ENCODE data around the gene ARPC1A. TPM values are rescaled to one million over a fixed set of nuclear protein-coding genes. Genes with fewer than 3 reads are reported as not detected.

Gene ARPC1A
- total and polyA plus RNA-seq, 2 experiments from 2014 or later = 209 to 294 TPM

DNA sequence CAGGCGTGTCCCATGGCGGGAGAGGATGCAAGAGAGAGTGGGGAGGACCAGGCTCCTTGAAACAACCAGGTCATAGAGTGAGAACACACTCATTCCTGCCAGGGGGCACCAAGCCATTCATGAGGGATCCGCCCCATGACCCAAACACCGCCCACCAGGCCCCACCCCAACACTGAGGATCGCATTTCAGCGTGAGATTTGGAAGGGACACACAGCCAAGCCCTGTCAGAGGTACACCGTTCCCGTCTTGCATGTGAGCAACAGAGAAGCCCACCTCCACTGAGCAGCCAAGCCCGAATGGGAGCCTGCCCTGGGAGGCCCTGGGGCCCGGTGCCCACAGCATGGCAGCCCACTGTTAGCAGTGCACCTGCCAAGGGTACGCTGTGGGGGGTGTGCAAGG, 40.9 kb downstream of the ARPC1A start:
- no peak for TF ChIP-seq EZH2phosphoT487 (IDR thresholded peaks at IDR 0.05; ENCODE audit: insufficient read depth, low read depth)
- no peak for TF ChIP-seq EZH2 (IDR thresholded peaks at IDR 0.05; ENCODE audit: insufficient read depth, poor library complexity, severe bottlenecking)
- Histone ChIP-seq H3K4me3 (no peak overlapping the region), H3K36me3 (ENCODE audit: low read depth) (peaks cover 32% of the 10 kb centered on the region), H3K79me2 (ENCODE audit: insufficient read depth) (peaks cover 6% of the 10 kb centered on the region; the same call in 1 of the 2 replicates), H2AFZ (no peak overlapping the region), H3K4me2 (ENCODE audit: unreplicated experiment) (no peak overlapping the region), H3F3A (ENCODE audit: insufficient read depth) (peaks cover 38% of the 10 kb centered on the region), H3K9me3 (ENCODE audit: low read depth) (no peaks in the 10 kb centered on the region), H3K4me1 (ENCODE audit: insufficient read depth) (peaks cover 11% of the 10 kb centered on the region), H4K20me1 (ENCODE audit: insufficient read depth) (no peaks in the 10 kb centered on the region), H3K9ac (no peak overlapping the region), H3K27me3 (replicated peaks; ENCODE audit: insufficient read depth) (no peaks in the 10 kb centered on the region), H3K27ac (no peak overlapping the region), H3K9me2 (ENCODE audit: insufficient read depth) (no peaks in the 10 kb centered on the region)
- in situ Hi-C loops (cut with MboI) = no loop called here
- no peak for DNase-seq
- 77 to 84% methylated on average over 10 to 11 of the region's 11 CpGs for WGBS, 2 experiments (ENCODE audit: low coverage in 1 of 2, low lambda C conversion rate in 2 of 2, missing lambda C conversion rate in 2 of 2)

DNA sequence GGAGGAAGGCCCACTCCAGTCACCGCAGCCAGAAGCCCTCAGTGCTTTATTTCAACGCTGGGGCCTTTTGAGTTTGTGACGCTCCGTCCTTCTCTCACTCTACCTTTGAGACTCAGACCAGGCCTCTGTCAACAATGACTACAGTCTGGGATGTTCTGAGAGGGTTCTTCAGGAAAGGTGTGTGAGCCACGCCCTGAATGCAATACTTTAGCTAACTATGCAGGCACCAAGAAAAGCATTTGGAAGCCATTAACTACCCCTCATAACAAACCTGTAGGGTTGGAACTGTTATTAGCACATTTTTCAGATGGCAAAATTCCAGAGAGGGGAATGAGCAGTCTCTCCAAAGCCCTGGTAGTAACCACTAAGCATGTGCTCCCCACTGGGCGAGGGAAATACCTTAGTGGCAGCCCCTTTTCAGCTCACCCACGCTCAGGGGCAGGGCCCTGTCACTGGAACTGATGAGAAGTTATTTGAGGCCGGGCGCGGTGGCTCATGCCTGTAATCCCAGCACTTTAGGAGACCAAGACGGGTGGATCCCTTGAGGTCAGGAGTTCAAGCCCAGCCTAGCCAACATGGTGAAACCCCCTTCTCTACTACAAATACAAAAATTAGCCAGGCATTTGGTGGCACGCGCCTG, 43.2 kb downstream of the ARPC1A start:
- Histone ChIP-seq H3K9me2 (ENCODE audit: insufficient read depth) (no peaks in the 10 kb centered on the region), H3K9ac (no peak overlapping the region), H4K20me1 (ENCODE audit: insufficient read depth) (no peaks in the 10 kb centered on the region), H2AFZ (no peak overlapping the region), H3K4me1 (ENCODE audit: insufficient read depth) (peaks cover 7% of the 10 kb centered on the region), H3K27ac (no peak overlapping the region), H3K4me3 (no peak overlapping the region), H3K4me2 (ENCODE audit: unreplicated experiment) (no peak overlapping the region), H3K27me3 (replicated peaks; ENCODE audit: insufficient read depth) (no peaks in the 10 kb centered on the region), H3K79me2 (ENCODE audit: insufficient read depth) (peaks cover 6% of the 10 kb centered on the region; the same call in 1 of the 2 replicates), H3K36me3 (ENCODE audit: low read depth) (peaks cover 23% of the 10 kb centered on the region; the same call in 1 of the 2 replicates), H3K9me3 (ENCODE audit: low read depth) (no peaks in the 10 kb centered on the region), H3F3A (ENCODE audit: insufficient read depth) (peaks cover 24% of the 10 kb centered on the region)
- WGBS, 2 experiments (ENCODE audit: low coverage in 1 of 2, low lambda C conversion rate in 2 of 2, missing lambda C conversion rate in 2 of 2) = 92 to 95% methylated on average over 13 of the region's 13 CpGs
- no peak for DNase-seq
- TF ChIP-seq EZH2 (IDR thresholded peaks at IDR 0.05; ENCODE audit: insufficient read depth, poor library complexity, severe bottlenecking) (no peak), EZH2phosphoT487 (IDR thresholded peaks at IDR 0.05; ENCODE audit: insufficient read depth, low read depth) (no peak)
- in situ Hi-C loops (cut with MboI) = no loop called here

DNA sequence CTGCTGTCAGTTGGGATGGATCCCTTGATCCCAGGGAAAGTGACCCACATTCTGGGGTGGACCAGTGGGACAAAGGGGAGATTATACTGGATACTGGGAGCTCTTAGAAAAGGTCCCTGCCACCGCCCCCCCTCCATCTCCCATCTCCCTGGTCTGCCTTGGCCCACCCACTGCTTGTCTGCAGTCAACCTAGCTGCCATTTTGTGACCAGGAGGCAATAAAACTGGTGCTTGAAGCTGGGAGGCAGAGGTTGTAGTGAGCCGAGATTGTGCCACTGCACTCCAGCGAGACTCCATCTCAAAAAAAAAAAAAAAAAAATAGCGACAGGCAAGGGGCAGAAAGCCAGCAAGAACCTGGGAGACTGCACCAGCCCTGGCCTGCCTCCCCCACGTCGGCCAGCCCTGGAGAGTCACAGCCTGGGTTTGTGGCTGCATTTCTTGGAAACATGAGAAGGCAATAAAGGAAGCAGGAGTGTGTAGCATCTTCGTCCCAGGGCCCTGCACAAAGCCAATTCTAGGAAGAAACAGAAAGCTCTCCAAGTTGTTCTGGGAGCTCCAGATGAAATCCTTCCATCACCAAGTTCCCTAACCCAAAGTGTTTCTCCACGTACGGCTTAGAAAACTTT, 44.2 kb downstream of the ARPC1A start:
- Histone ChIP-seq H3F3A (ENCODE audit: insufficient read depth) (peaks cover 24% of the 10 kb centered on the region), H3K79me2 (ENCODE audit: insufficient read depth) (0 out of 2 replicates have a peak, but pooled peaks cover 3% of the 10 kb centered on the region), H3K27ac (peak overlapping the region; percentile 20; the same call in 1 of the 2 replicates), H3K9me2 (ENCODE audit: insufficient read depth) (no peaks in the 10 kb centered on the region), H2AFZ (no peak overlapping the region), H4K20me1 (ENCODE audit: insufficient read depth) (no peaks in the 10 kb centered on the region), H3K4me1 (ENCODE audit: insufficient read depth) (peaks cover 7% of the 10 kb centered on the region), H3K36me3 (ENCODE audit: low read depth) (peaks cover 16% of the 10 kb centered on the region; the same call in 1 of the 2 replicates), H3K9ac (no peak overlapping the region), H3K4me2 (ENCODE audit: unreplicated experiment) (no peak overlapping the region), H3K27me3 (replicated peaks; ENCODE audit: insufficient read depth) (no peaks in the 10 kb centered on the region), H3K9me3 (ENCODE audit: low read depth) (no peaks in the 10 kb centered on the region), H3K4me3 (no peak overlapping the region)
- WGBS, 2 experiments (ENCODE audit: low coverage in 1 of 2, low lambda C conversion rate in 2 of 2, missing lambda C conversion rate in 2 of 2) = 40 to 46% methylated on average over 9 of the region's 9 CpGs
- in situ Hi-C loops (cut with MboI) = no loop called here
- TF ChIP-seq EZH2 (IDR thresholded peaks at IDR 0.05; ENCODE audit: insufficient read depth, poor library complexity, severe bottlenecking) = no peak
- TF ChIP-seq EZH2phosphoT487 (IDR thresholded peaks at IDR 0.05; ENCODE audit: insufficient read depth, low read depth) = no peak
- DNase-seq = peak; percentile 44

DNA sequence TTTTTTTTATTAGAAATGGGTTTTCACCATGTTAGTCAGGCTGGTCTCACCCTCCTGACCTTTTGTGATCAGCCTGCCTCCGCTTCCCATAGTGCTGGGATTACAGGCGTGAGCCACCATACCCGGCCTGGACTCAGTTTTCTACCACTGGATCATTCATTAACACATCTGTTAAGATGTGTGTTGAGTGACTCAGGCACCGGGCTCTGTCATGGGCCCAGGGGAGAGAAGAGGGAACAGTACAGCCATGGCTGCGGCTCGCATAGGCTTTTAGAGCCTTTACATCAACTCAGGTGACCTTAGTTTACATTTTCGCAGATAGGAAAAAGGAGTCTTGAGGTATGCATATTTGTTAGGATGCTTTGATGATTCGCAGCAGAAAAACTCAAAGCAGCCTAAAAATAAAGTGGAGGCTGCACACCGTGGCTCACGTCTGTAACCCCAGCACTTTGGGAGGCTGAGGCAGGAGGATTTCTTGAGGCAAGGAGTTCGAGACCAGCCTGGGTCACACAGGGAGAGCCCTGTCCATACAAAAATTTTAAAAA, 45.8 kb downstream of the ARPC1A start:
- H2AFZ ChIP-seq = no peak overlapping the region
- peaks cover 28% of the 10 kb centered on the region for H3F3A ChIP-seq (ENCODE audit: insufficient read depth)
- H3K4me2 ChIP-seq (ENCODE audit: unreplicated experiment) = no peak overlapping the region
- DNase-seq = peak; percentile 21
- 82 to 85% methylated on average over 11 of the region's 11 CpGs for WGBS, 2 experiments (ENCODE audit: low coverage in 1 of 2, low lambda C conversion rate in 2 of 2, missing lambda C conversion rate in 2 of 2)
- in situ Hi-C loops (cut with MboI) = no loop called here
- H3K27ac ChIP-seq = no peak overlapping the region
- no peaks in the 10 kb centered on the region for H4K20me1 ChIP-seq (ENCODE audit: insufficient read depth)
- peaks cover 18% of the 10 kb centered on the region for H3K79me2 ChIP-seq (ENCODE audit: insufficient read depth)
- H3K9ac ChIP-seq = no peak overlapping the region
- TF ChIP-seq EZH2 (IDR thresholded peaks at IDR 0.05; ENCODE audit: insufficient read depth, poor library complexity, severe bottlenecking) (no peak), EZH2phosphoT487 (IDR thresholded peaks at IDR 0.05; ENCODE audit: insufficient read depth, low read depth) (no peak)
- H3K4me1 ChIP-seq (ENCODE audit: insufficient read depth) = peaks cover 16% of the 10 kb centered on the region
- no peaks in the 10 kb centered on the region for H3K9me3 ChIP-seq (ENCODE audit: low read depth)
- H3K9me2 ChIP-seq (ENCODE audit: insufficient read depth) = no peaks in the 10 kb centered on the region
- H3K4me3 ChIP-seq = no peak overlapping the region
- H3K27me3 ChIP-seq (replicated peaks; ENCODE audit: insufficient read depth) = no peaks in the 10 kb centered on the region
- H3K36me3 ChIP-seq (ENCODE audit: low read depth) = peaks cover under 1% of the 10 kb centered on the region; the same call in 1 of the 2 replicates
